MM.1S (cell line): Measurements from ENCODE around the gene PAEP.

ENCODE experiments used
- CTCF ChIP-seq: fragments of 300-600 bp; sonication (generic); IDR thresholded peaks from 2 replicates; pipeline ENCODE4 v1.5.1; 2016; ENCODE audit warnings: antibody characterized with exemption, low read length, mixed read lengths
- EZH2 ChIP-seq: fragments of 300-600 bp; sonication (generic); optimal IDR thresholded peaks from 2 replicates; pipeline ENCODE3; 2017; ENCODE audit warnings: low read depth, mild to moderate bottlenecking, antibody characterized with exemption, low read length, mixed read lengths
- EZH2phosphoT487 ChIP-seq: fragments of 300-600 bp; sonication (generic); IDR thresholded peaks from 2 replicates; pipeline ENCODE4 v1.6.1; 2018; ENCODE audit warnings: antibody characterized with exemption, low read length

- TF ChIP-seq CTCF (no peak), EZH2 (no peak), EZH2phosphoT487 (no peak)
Measured at GRCh38 chr9:135530146-135530545, 31.4 kb upstream of the PAEP start.
